HEK293 (cell line): ENCODE measurements around the gene KRTAP12-3.

Experiments used
- SP7 ChIP-seq: fragments of 450-650 bp; formaldehyde crosslinking; IDR thresholded peaks from 2 replicates; pipeline ENCODE4 v1.5.1; 2016; ENCODE audit warnings: missing biosample characterization, missing genetic modification characterization
- ZBTB26 ChIP-seq: fragments of 450-650 bp; formaldehyde crosslinking; optimal IDR thresholded peaks from 2 replicates; pipeline ENCODE3; 2016; ENCODE audit warnings: missing biosample characterization, mild to moderate bottlenecking, missing genetic modification characterization
- ZNF561 ChIP-seq: fragments of 450-650 bp; IDR thresholded peaks from 2 replicates; pipeline ENCODE4 v1.5.1; 2018; ENCODE audit warnings: missing biosample characterization, missing genetic modification characterization, borderline replicate concordance
- ZSCAN18 ChIP-seq: fragments of 450-650 bp; formaldehyde crosslinking; IDR thresholded peaks from 2 replicates; pipeline ENCODE4 v1.5.1; 2016; ENCODE audit warnings: missing biosample characterization, missing genetic modification characterization
- TF ChIP-seq, protein P1 (sequence below): fragments of 450-650 bp; formaldehyde crosslinking; IDR thresholded peaks from 2 replicates; pipeline ENCODE4 v1.5.1; 2016; ENCODE audit warnings: missing biosample characterization, missing genetic modification characterization
- TF ChIP-seq, protein P2 (sequence below): fragments of 450-650 bp; formaldehyde crosslinking; IDR thresholded peaks from 2 replicates; pipeline ENCODE4 v1.5.1; 2016; ENCODE audit warnings: missing biosample characterization, missing genetic modification characterization
- TF ChIP-seq, protein P3 (sequence below): fragments of 450-650 bp; formaldehyde crosslinking; IDR thresholded peaks from 2 replicates; pipeline ENCODE4 v1.5.1; 2016; ENCODE audit warnings: missing biosample characterization, missing genetic modification characterization

GRCh38 chr21:44615466-44615865 lies 42.3 kb upstream of the KRTAP12-3 start:
- TF ChIP-seq ZSCAN18 (tag by site-specific recombination): no peak
- no peak for TF ChIP-seq ZNF561
- TF ChIP-seq, protein P1, sequence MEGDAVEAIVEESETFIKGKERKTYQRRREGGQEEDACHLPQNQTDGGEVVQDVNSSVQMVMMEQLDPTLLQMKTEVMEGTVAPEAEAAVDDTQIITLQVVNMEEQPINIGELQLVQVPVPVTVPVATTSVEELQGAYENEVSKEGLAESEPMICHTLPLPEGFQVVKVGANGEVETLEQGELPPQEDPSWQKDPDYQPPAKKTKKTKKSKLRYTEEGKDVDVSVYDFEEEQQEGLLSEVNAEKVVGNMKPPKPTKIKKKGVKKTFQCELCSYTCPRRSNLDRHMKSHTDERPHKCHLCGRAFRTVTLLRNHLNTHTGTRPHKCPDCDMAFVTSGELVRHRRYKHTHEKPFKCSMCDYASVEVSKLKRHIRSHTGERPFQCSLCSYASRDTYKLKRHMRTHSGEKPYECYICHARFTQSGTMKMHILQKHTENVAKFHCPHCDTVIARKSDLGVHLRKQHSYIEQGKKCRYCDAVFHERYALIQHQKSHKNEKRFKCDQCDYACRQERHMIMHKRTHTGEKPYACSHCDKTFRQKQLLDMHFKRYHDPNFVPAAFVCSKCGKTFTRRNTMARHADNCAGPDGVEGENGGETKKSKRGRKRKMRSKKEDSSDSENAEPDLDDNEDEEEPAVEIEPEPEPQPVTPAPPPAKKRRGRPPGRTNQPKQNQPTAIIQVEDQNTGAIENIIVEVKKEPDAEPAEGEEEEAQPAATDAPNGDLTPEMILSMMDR: no peak
- TF ChIP-seq, protein P2, sequence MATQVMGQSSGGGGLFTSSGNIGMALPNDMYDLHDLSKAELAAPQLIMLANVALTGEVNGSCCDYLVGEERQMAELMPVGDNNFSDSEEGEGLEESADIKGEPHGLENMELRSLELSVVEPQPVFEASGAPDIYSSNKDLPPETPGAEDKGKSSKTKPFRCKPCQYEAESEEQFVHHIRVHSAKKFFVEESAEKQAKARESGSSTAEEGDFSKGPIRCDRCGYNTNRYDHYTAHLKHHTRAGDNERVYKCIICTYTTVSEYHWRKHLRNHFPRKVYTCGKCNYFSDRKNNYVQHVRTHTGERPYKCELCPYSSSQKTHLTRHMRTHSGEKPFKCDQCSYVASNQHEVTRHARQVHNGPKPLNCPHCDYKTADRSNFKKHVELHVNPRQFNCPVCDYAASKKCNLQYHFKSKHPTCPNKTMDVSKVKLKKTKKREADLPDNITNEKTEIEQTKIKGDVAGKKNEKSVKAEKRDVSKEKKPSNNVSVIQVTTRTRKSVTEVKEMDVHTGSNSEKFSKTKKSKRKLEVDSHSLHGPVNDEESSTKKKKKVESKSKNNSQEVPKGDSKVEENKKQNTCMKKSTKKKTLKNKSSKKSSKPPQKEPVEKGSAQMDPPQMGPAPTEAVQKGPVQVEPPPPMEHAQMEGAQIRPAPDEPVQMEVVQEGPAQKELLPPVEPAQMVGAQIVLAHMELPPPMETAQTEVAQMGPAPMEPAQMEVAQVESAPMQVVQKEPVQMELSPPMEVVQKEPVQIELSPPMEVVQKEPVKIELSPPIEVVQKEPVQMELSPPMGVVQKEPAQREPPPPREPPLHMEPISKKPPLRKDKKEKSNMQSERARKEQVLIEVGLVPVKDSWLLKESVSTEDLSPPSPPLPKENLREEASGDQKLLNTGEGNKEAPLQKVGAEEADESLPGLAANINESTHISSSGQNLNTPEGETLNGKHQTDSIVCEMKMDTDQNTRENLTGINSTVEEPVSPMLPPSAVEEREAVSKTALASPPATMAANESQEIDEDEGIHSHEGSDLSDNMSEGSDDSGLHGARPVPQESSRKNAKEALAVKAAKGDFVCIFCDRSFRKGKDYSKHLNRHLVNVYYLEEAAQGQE (tag by site-specific recombination): no peak
- TF ChIP-seq, protein P3, sequence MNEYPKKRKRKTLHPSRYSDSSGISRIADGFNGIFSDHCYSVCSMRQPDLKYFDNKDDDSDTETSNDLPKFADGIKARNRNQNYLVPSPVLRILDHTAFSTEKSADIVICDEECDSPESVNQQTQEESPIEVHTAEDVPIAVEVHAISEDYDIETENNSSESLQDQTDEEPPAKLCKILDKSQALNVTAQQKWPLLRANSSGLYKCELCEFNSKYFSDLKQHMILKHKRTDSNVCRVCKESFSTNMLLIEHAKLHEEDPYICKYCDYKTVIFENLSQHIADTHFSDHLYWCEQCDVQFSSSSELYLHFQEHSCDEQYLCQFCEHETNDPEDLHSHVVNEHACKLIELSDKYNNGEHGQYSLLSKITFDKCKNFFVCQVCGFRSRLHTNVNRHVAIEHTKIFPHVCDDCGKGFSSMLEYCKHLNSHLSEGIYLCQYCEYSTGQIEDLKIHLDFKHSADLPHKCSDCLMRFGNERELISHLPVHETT (tag by site-specific recombination): no peak
- TF ChIP-seq ZBTB26: no peak
- no peak for TF ChIP-seq SP7 (tag by site-specific recombination)
